ENCODE measurements around the gene PSMC2. TPM values are rescaled to one million over a fixed set of nuclear protein-coding genes. Genes with fewer than 3 reads are reported as not detected.

PSMC2 gene
- total RNA-seq, 2 donors from 2014 or later, result 89.5 to 99.6 TPM

GRCh38 chr7:103314852-103315251 is 32.6 kb upstream of the PSMC2 start:
- no peak for DNase-seq (ENCODE audit: low spot score)
- Histone ChIP-seq H3K27me3 (no peaks in the 10 kb centered on the region), H3K4me1 (no peaks in the 10 kb centered on the region), H3K9me3 (no peaks in the 10 kb centered on the region), H3K27ac (no peak overlapping the region), H3K4me3 (no peak overlapping the region), H3K36me3 (peaks cover 89% of the 10 kb centered on the region)
- no peak for TF ChIP-seq CTCF (IDR thresholded peaks at IDR 0.05)

GRCh38 chr7:103316380-103316941 is 31.0 kb upstream of the PSMC2 start:
- H3K27me3 ChIP-seq, result no peaks in the 10 kb centered on the region
- DNase-seq (ENCODE audit: low spot score), result no peak
- no peaks in the 10 kb centered on the region for H3K9me3 ChIP-seq
- no peak overlapping the region for H3K4me3 ChIP-seq
- H3K4me1 ChIP-seq, result no peaks in the 10 kb centered on the region
- H3K27ac ChIP-seq, result peak overlapping the region in 1 of 2 donors; percentile 25
- peaks cover 86% of the 10 kb centered on the region for H3K36me3 ChIP-seq
- TF ChIP-seq CTCF (IDR thresholded peaks at IDR 0.05), result no peak

GRCh38 chr7:103317009-103317408 is 30.4 kb upstream of the PSMC2 start:
- H3K9me3 ChIP-seq, result no peaks in the 10 kb centered on the region
- H3K4me1 ChIP-seq, result no peaks in the 10 kb centered on the region
- DNase-seq (ENCODE audit: low spot score), result no peak
- no peaks in the 10 kb centered on the region for H3K27me3 ChIP-seq
- peaks cover 86% of the 10 kb centered on the region for H3K36me3 ChIP-seq
- no peak for TF ChIP-seq CTCF (IDR thresholded peaks at IDR 0.05)
- no peak overlapping the region for H3K4me3 ChIP-seq
- H3K27ac ChIP-seq, result peak overlapping the region in 1 of 2 donors; percentile 25

GRCh38 chr7:103325744-103326143 is 21.7 kb upstream of the PSMC2 start:
- TF ChIP-seq CTCF (IDR thresholded peaks at IDR 0.05), result no peak
- H3K27ac ChIP-seq, result no peak overlapping the region
- no peak overlapping the region for H3K4me3 ChIP-seq
- H3K4me1 ChIP-seq, result no peaks in the 10 kb centered on the region
- no peak for DNase-seq (ENCODE audit: low spot score)
- H3K36me3 ChIP-seq, result peaks cover 57% of the 10 kb centered on the region
- H3K27me3 ChIP-seq, result no peaks in the 10 kb centered on the region
- H3K9me3 ChIP-seq, result no peaks in the 10 kb centered on the region

- peaks cover 50% of the 10 kb centered on the region for H3K36me3 ChIP-seq
Measured at GRCh38 chr7:103336761-103337160, 10.7 kb upstream of the PSMC2 start.

More at GRCh38 chr7:103336761-103337160, 10.7 kb upstream of the PSMC2 start:
- H3K9me3 ChIP-seq, result no peaks in the 10 kb centered on the region
- no peak for TF ChIP-seq CTCF (IDR thresholded peaks at IDR 0.05)
- H3K4me3 ChIP-seq, result no peak overlapping the region
- H3K27ac ChIP-seq, result no peak overlapping the region
- no peak for DNase-seq (ENCODE audit: low spot score)
- H3K27me3 ChIP-seq, result no peaks in the 10 kb centered on the region
- H3K4me1 ChIP-seq, result peaks cover 0 to 11% of the 10 kb centered on the region in 2 donors

Measured in right atrium auricular region (tissue), 2 donors.